H1 (cell line): ENCODE results near the gene NCAPG2. TPM values are rescaled to one million over a fixed set of nuclear protein-coding genes. Genes with fewer than 3 reads are reported as not detected.

Experiments used
- CTCF ChIA-PET: fragments of 300-600 bp; sonication (Branson Sonifier 250); formaldehyde crosslinking; loops from one replicate; lab custom pipeline; 2021; ENCODE audit not compliant: partially characterized antibody; lab: Charles Lee
- POLR2A ChIA-PET: fragments of 300-600 bp; sonication (Branson Sonifier 250); formaldehyde crosslinking; loops from one replicate; lab custom pipeline; 2021; ENCODE audit warnings: inconsistent platforms; ENCODE audit not compliant: partially characterized antibody; lab: Charles Lee
- DNase-seq, 2 experiments: peaks; one replicate each; pipeline versions ENCODE4 v3.0.0 to v3.0.0-alpha.2; 2010 to 2022; ENCODE audit warnings: low spot score in 2 of 2, low read depth in 1 of 2, mixed read lengths in 1 of 2
- FAIRE-seq: peaks from 2 replicates; lab custom pipeline; 2011; peaks lifted over from hg19 to GRCh38; lab: Jason Lieb, UNC
- H2AFZ ChIP-seq: 2 replicates; pipeline ENCODE4 v1.8.1; 2012; ENCODE audit warnings: low read length, inconsistent platforms
- H2AK5ac ChIP-seq: 2 replicates; pipeline ENCODE4 v1.6.1; 2013; ENCODE audit warnings: low read depth, low read length
- H2BK120ac ChIP-seq: replicated peaks from 2 replicates; pipeline ENCODE3; 2013; ENCODE audit warnings: low read depth, low read length, inconsistent platforms
- H2BK12ac ChIP-seq: 2 replicates; pipeline ENCODE4 v1.6.1; 2013; ENCODE audit warnings: low read depth, low read length
- H2BK15ac ChIP-seq: 2 replicates; pipeline ENCODE4 v1.6.1; 2013; ENCODE audit warnings: low read length
- H2BK20ac ChIP-seq: 2 replicates; pipeline ENCODE4 v1.6.1; 2013; ENCODE audit warnings: low read length
- H2BK5ac ChIP-seq: 2 replicates; pipeline ENCODE4 v1.6.1; 2013; ENCODE audit warnings: low read depth, low read length
- H3K14ac ChIP-seq: 2 replicates; pipeline ENCODE4 v1.6.1; 2013; ENCODE audit warnings: inconsistent platforms; ENCODE audit not compliant: insufficient read length
- H3K18ac ChIP-seq: 2 replicates; pipeline ENCODE4 v1.6.1; 2013; ENCODE audit warnings: low read length; ENCODE audit errors: extremely low read depth
- H3K23ac ChIP-seq: 2 replicates; pipeline ENCODE4 v1.6.1; 2013; ENCODE audit warnings: inconsistent platforms; ENCODE audit not compliant: insufficient read length
- H3K23me2 ChIP-seq: 2 replicates; pipeline ENCODE4 v1.6.1; 2013; ENCODE audit warnings: low read depth, low read length
- H3K27ac ChIP-seq: 2 replicates; pipeline ENCODE4 v1.6.1; 2011; ENCODE audit warnings: low read depth, low read length, inconsistent platforms
- H3K27me3 ChIP-seq, 4 experiments: replicated peaks in 1 of 4; 1 replicate in 1 of 4; 2 replicates in 3 of 4; pipeline versions ENCODE4 v1.6.1 to v1.8.1; 2011 to 2013; ENCODE audit warnings: low read length in 3 of 4, mild to moderate bottlenecking in 3 of 4, inconsistent platforms in 2 of 4, mixed read lengths in 2 of 4, moderate library complexity in 1 of 4; ENCODE audit not compliant: control insufficient read depth in 3 of 4, insufficient read depth in 3 of 4; ENCODE audit errors: extremely low read depth in 1 of 4
- H3K36me3 ChIP-seq, 4 experiments: 2 replicates each; pipeline versions ENCODE4 v1.6.1 to v1.8.1; 2011 to 2013; ENCODE audit warnings: mild to moderate bottlenecking in 4 of 4, low read length in 3 of 4, moderate library complexity in 2 of 4, control low read depth in 1 of 4, inconsistent platforms in 1 of 4; ENCODE audit not compliant: insufficient read depth in 4 of 4, control insufficient read depth in 2 of 4
- H3K4ac ChIP-seq: replicated peaks from 2 replicates; pipeline ENCODE3; 2013; ENCODE audit warnings: low read length, low read depth, mixed read lengths, inconsistent platforms; ENCODE audit not compliant: insufficient read length
- H3K4me1 ChIP-seq, 4 experiments: replicated peaks in 1 of 4; 1 replicate in 1 of 4; 2 replicates in 3 of 4; pipeline versions ENCODE4 v1.6.1 to v1.8.1; 2011 to 2013; ENCODE audit warnings: low read length in 3 of 4, inconsistent platforms in 2 of 4, mixed read lengths in 1 of 4; ENCODE audit not compliant: insufficient read depth in 4 of 4, control insufficient read depth in 3 of 4
- H3K4me2 ChIP-seq, 2 experiments: 2 replicates each; pipeline versions ENCODE4 v1.6.1 to v1.8.1; 2011 to 2013; ENCODE audit warnings: low read depth in 2 of 2, low read length in 2 of 2, control low read depth in 1 of 2, inconsistent platforms in 1 of 2, mild to moderate bottlenecking in 1 of 2; ENCODE audit not compliant: insufficient read depth in 1 of 2
- H3K4me3 ChIP-seq, 4 experiments: fragments of 200-600, 300-600 bp in 1 of 4; sonication (generic), shearing (Covaris generic), sonication (Bioruptor Twin) in 1 of 4; 2 replicates each; pipeline versions ENCODE4 v1.5.1 to v1.8.1; 2011 to 2016; ENCODE audit warnings: low read length in 4 of 4, low read depth in 3 of 4, control low read depth in 2 of 4, inconsistent platforms in 2 of 4, mild to moderate bottlenecking in 2 of 4, mixed read lengths in 1 of 4, moderate library complexity in 1 of 4; ENCODE audit not compliant: insufficient read depth in 2 of 4; ENCODE audit errors: extremely low read depth in 1 of 4
- H3K56ac ChIP-seq: replicated peaks from 2 replicates; pipeline ENCODE3; 2013; ENCODE audit warnings: low read depth, mild to moderate bottlenecking, mixed read lengths, low read length, inconsistent platforms; ENCODE audit not compliant: insufficient read length
- H3K79me1 ChIP-seq: 2 replicates; pipeline ENCODE4 v1.6.1; 2013; ENCODE audit warnings: low read depth, low read length, control low read depth
- H3K79me2 ChIP-seq, 2 experiments: 2 replicates each; pipeline versions ENCODE4 v1.6.1 to v1.8.1; 2012 to 2013; ENCODE audit warnings: low read length in 2 of 2, mild to moderate bottlenecking in 2 of 2, inconsistent platforms in 1 of 2; ENCODE audit not compliant: insufficient read depth in 2 of 2, control insufficient read depth in 1 of 2
- H3K9ac ChIP-seq, 4 experiments: replicated peaks in 1 of 4; 1 replicate in 1 of 4; 2 replicates in 3 of 4; pipeline versions ENCODE4 v1.6.1 to v1.8.1; 2011 to 2013; ENCODE audit warnings: low read depth in 3 of 4, low read length in 3 of 4, control low read depth in 2 of 4, mild to moderate bottlenecking in 2 of 4, moderate library complexity in 2 of 4, inconsistent platforms in 1 of 4; ENCODE audit errors: extremely low read depth in 1 of 4
- H3K9me3 ChIP-seq, 2 experiments: 2 replicates each; pipeline versions ENCODE4 v1.6.1 to v1.8.1; 2012 to 2013; ENCODE audit warnings: mild to moderate bottlenecking in 2 of 2, moderate library complexity in 2 of 2, control low read depth in 1 of 2, inconsistent platforms in 1 of 2, low read depth in 1 of 2, low read length in 1 of 2, mixed read lengths in 1 of 2; ENCODE audit not compliant: insufficient read depth in 2 of 2
- H4K20me1 ChIP-seq, 2 experiments: replicated peaks in 1 of 2; 2 replicates each; pipeline versions ENCODE3 to v1.8.1; 2011 to 2013; ENCODE audit warnings: inconsistent platforms in 2 of 2, low read length in 2 of 2, mild to moderate bottlenecking in 1 of 2; ENCODE audit not compliant: insufficient read depth in 2 of 2, control insufficient read depth in 1 of 2
- H4K5ac ChIP-seq: 2 replicates; pipeline ENCODE4 v1.6.1; 2013; ENCODE audit warnings: low read length, low read depth, mixed read lengths, inconsistent platforms; ENCODE audit not compliant: insufficient read length
- H4K8ac ChIP-seq: 2 replicates; pipeline ENCODE4 v1.8.0; 2013; ENCODE audit warnings: mild to moderate bottlenecking, moderate library complexity, low read length, inconsistent platforms; ENCODE audit not compliant: insufficient read depth; ENCODE audit errors: extremely low read depth
- H4K91ac ChIP-seq: replicated peaks from 2 replicates; pipeline ENCODE3; 2013; ENCODE audit warnings: low read length, mixed read lengths, inconsistent platforms; ENCODE audit not compliant: insufficient read length
- CBX5 ChIP-seq: fragments of 300-800, 300-1000 bp; sonication (generic); IDR thresholded peaks from 2 replicates; pipeline ENCODE4 v1.7.1; 2016; ENCODE audit warnings: antibody characterized with exemption, low read length, low read depth
- CHD1 ChIP-seq: IDR thresholded peaks from 2 replicates; pipeline ENCODE4 v1.6.1; 2012; ENCODE audit warnings: low read depth, low read length, improper control_type of control experiment
- CHD2 ChIP-seq: IDR thresholded peaks from 2 replicates; pipeline ENCODE4 v1.6.1; 2012; ENCODE audit warnings: low read length, improper control_type of control experiment
- EP300 ChIP-seq, 2 experiments: IDR thresholded peaks; 1 replicate in 1 of 2; 2 replicates in 1 of 2; pipeline ENCODE4 v1.6.1; 2011 to 2012; ENCODE audit warnings: low read depth in 2 of 2, low read length in 2 of 2, mild to moderate bottlenecking in 2 of 2, borderline replicate concordance in 1 of 2, inconsistent platforms in 1 of 2, moderate library complexity in 1 of 2
- HDAC6 ChIP-seq: IDR thresholded peaks from one replicate; pipeline ENCODE4 v1.7.1; 2012; ENCODE audit warnings: low read depth, mild to moderate bottlenecking, inconsistent platforms, low read length, moderate library complexity
- JUN ChIP-seq: IDR thresholded peaks from 2 replicates; pipeline ENCODE4 v1.6.1; 2011; ENCODE audit warnings: low read depth, mild to moderate bottlenecking, improper control_type of control experiment, low read length
- JUND ChIP-seq: IDR thresholded peaks from 2 replicates; pipeline ENCODE4 v1.6.1; 2011; ENCODE audit warnings: mild to moderate bottlenecking, improper control_type of control experiment, low read length
- POLR2A ChIP-seq, 2 experiments: IDR thresholded peaks; 1 replicate in 1 of 2; 2 replicates in 1 of 2; pipeline ENCODE4 v1.6.1; 2011; ENCODE audit warnings: low read depth in 2 of 2, low read length in 2 of 2, mild to moderate bottlenecking in 2 of 2; ENCODE audit errors: control extremely low read depth in 1 of 2
- SP4 ChIP-seq: IDR thresholded peaks from 2 replicates; pipeline ENCODE4 v1.6.1; 2012; ENCODE audit warnings: low read length, inconsistent platforms
- TAF7 ChIP-seq: optimal IDR thresholded peaks from 2 replicates; pipeline ENCODE3; 2011; ENCODE audit warnings: low read depth, mild to moderate bottlenecking, inconsistent platforms, low read length, moderate library complexity, borderline replicate concordance
- TBP ChIP-seq: IDR thresholded peaks from 2 replicates; pipeline ENCODE4 v1.6.1; 2011; ENCODE audit warnings: low read depth, low read length, improper control_type of control experiment
- TCF12 ChIP-seq: IDR thresholded peaks from 2 replicates; pipeline ENCODE4 v1.6.1; 2011; ENCODE audit warnings: low read depth, mild to moderate bottlenecking, low read length
- YY1 ChIP-seq: IDR thresholded peaks from 2 replicates; pipeline ENCODE4 v1.6.1; 2011; ENCODE audit warnings: low read depth, mild to moderate bottlenecking, low read length
- WGBS, 2 experiments: shearing (Covaris generic) in 1 of 2; methylation state at CpG; one replicate each; pipeline versions ENCODE4 v1.1.6 to v1.1.7; 2013 to 2015; ENCODE audit warnings: low lambda C conversion rate in 2 of 2, mixed read lengths in 2 of 2, inconsistent platforms in 1 of 2, low coverage in 1 of 2, missing lambda C conversion rate in 1 of 2; ENCODE audit not compliant: insufficient replicate concordance in 2 of 2, insufficient coverage in 1 of 2, insufficient read length in 1 of 2; ENCODE audit errors: extremely low coverage in 1 of 2, missing lambda C conversion rate in 1 of 2; 5-methylcytosine and 5-hydroxymethylcytosine counted together
- polyA plus RNA-seq, 7 experiments: library from polyadenylated mRNA; depleted of rRNA in 3 of 7; stranded (reverse) in 5 of 7; unstranded in 2 of 7; fragments of >200 nt in 5 of 7; fragments of 200-250 nt in 2 of 7; gene quantifications; 1 replicate in 5 of 7; 2 replicates in 1 of 7; 4 replicates in 1 of 7; pipeline versions ENCODE4 v1.2.1 to v1.2.3, GENCODE V29; 2011 to 2013; ENCODE audit warnings: missing spikeins in 2 of 7, mixed read lengths in 2 of 7
- total RNA-seq: library from RNA; stranded (reverse); fragmentation: NEBNext Ultra II Directional; extraction: Animal tissue kit (Norgen Biotek cat#: 25700); gene quantifications from 2 replicates; pipeline ENCODE4 v1.2.1, GENCODE V29; 2021
- TF ChIP-seq, protein P1 (sequence below): IDR thresholded peaks from 2 replicates; pipeline ENCODE4 v1.6.1; 2011; ENCODE audit warnings: low read depth, mild to moderate bottlenecking, low read length; ENCODE audit not compliant: insufficient read depth

Gene NCAPG2
- total and polyA plus RNA-seq, 2 of the 8 experiments (the other 6 are each of a cell fraction or from before 2014, with no cell fraction given) = 49.9 to 119 TPM

DNA sequence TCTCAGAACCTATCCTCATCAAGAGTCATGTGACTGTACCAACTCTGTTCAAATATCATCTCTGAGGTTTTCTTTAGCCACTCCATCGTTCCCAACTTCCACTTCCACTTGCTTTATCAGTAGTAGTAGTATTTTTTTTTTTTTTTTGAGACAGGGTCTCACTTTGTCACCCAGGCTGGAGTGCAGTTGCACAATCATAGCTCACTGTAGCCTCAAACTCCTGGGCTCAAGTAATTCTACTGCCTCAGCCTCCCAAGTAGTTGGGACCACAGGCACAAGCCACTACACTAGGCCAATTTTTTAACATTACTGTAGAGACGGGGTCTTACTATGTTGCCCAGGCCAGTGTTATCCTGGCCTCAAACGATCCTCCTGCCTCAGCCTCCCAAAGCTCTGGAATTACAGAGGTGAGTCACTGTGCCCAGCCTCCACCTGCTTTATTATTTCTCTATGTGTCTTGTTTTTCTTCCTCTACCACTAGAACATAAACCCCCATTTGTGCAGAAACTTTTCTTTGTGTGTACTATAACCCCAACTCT lies 5.9 kb downstream of the NCAPG2 start:
- Histone ChIP-seq H4K5ac (no peak overlapping the region), H2AFZ (no peak overlapping the region), H3K14ac (no peak overlapping the region), H3K23ac (no peak overlapping the region), H3K4me2 (no peak overlapping the region), H3K79me1 (peaks cover 18% of the 10 kb centered on the region), H3K4me3 (no peak overlapping the region), H4K91ac (no peak overlapping the region), H3K27ac (no peak overlapping the region), H3K27me3 (no peaks in the 10 kb centered on the region), H4K8ac (no peak overlapping the region), H3K36me3 (peaks cover 15 to 61% (median 53%) of the 10 kb centered on the region in 4 experiments), H3K79me2 (peaks cover 17 to 97% of the 10 kb centered on the region in 2 experiments), H3K56ac (no peak overlapping the region), H2BK5ac (no peak overlapping the region), H3K23me2 (peaks cover 4% of the 10 kb centered on the region; the same call in 1 of the 2 replicates), H3K9me3 (no peaks in the 10 kb centered on the region), H4K20me1 (peaks cover 21 to 24% of the 10 kb centered on the region in 2 experiments), H2AK5ac (no peak overlapping the region), H2BK120ac (no peak overlapping the region), H3K4me1 (peaks cover 4 to 18% (median 11%) of the 10 kb centered on the region in 4 experiments; a peak in 4 of 7 replicates), H2BK12ac (no peak overlapping the region), H2BK15ac (no peak overlapping the region), H3K18ac (no peak overlapping the region), H3K9ac (no peak overlapping the region), H3K4ac (no peak overlapping the region), H2BK20ac (no peak overlapping the region)
- POLR2A ChIA-PET = interaction anchor here (1.0 to 1.9 kb wide), 2 partner anchors 9 to 34 kb away, joined by 4 to 5 read pairs; no protein-coding TSS in a partner anchor
- no peak for DNase-seq
- 98% methylated on average over 3 of the region's 3 CpGs; no CpG with 5 or more reads in 1 of the 2 experiments for WGBS, 2 experiments
- FAIRE-seq = no peak
- CTCF ChIA-PET = interaction anchor here (0.7 to 4.2 kb wide), 6 partner anchors 17 to 208 kb away, joined by 3 to 25 read pairs (median 3); no protein-coding TSS in a partner anchor
- TF ChIP-seq POLR2A (IDR thresholded peaks at IDR 0.05; ENCODE audit: control extremely low read depth in 1 of 2, low read depth in 2 of 2, low read length in 2 of 2) (no peak), JUND (no peak), TBP (no peak), CBX5 (no peak), SP4 (no peak), HDAC6 (no peak), CHD2 (no peak), YY1 (no peak), CHD1 (no peak), EP300 (IDR thresholded peaks at IDR 0.05; ENCODE audit: borderline replicate concordance in 1 of 2, low read depth in 2 of 2, low read length in 2 of 2) (no peak), TAF7 (no peak), JUN (no peak), TCF12 (no peak)
- TF ChIP-seq, protein P1, sequence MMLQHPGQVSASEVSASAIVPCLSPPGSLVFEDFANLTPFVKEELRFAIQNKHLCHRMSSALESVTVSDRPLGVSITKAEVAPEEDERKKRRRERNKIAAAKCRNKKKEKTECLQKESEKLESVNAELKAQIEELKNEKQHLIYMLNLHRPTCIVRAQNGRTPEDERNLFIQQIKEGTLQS = no peak
